ENCODE measurements around the gene PHKB.

The PHKB gene

GRCh38 chr16:47734081-47734857, 273.1 kb downstream of the PHKB start:
- no peak for DNase-seq

DNA sequence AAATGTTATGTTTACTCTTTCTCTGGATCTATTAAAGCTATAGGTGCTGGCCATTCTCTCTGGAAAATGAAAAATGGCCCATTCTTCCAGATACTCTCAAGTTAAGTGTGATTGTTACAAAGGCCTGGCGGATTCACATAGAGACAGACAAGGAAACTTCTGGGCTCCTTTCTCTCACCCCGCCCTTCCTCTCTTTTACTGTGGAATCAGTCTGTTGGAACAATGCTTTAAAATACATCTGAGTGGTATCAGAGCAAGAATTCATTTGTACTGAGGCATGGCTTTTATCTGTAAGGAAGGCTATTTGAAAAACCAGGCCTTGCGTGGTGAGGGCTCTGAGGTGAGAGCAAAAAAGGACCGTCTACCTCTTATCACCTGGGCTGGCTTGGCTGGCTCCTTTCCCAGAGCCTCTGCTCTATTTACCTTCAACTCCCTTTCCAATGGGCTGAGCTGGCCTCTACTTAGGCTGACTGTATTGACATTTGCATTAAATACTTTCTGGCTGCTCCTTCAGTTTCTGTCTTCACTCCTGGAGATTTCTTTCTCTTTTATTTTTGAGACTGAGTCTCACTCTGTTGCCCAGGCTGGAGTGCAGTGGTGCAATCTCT, 274.0 kb downstream of the PHKB start:
- DNase-seq: no peak

DNA sequence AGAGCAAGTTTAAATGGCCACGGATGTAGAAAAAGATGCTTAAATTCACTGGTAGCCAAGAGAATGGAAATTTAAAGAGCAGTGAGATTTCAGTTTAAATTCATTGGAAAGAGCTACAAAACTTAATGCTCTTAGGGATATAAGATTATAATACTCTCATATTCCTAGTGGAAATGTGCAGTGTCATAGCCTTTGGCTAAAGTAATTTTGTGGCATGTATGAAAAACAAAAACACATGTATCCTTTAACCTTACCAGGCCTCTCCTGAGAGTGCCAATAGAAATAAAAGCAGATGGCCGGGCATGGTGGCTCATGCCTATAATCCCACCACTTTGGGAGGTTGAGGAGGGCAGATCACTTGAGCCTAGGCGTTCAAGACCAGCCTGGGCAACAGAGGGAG, 289.2 kb downstream of the PHKB start:
- no peak for DNase-seq

All from activated CD4-positive, CD25-positive, alpha-beta regulatory T cell (primary cell).